ENCODE results near the gene LRMDA.

The LRMDA gene

DNA sequence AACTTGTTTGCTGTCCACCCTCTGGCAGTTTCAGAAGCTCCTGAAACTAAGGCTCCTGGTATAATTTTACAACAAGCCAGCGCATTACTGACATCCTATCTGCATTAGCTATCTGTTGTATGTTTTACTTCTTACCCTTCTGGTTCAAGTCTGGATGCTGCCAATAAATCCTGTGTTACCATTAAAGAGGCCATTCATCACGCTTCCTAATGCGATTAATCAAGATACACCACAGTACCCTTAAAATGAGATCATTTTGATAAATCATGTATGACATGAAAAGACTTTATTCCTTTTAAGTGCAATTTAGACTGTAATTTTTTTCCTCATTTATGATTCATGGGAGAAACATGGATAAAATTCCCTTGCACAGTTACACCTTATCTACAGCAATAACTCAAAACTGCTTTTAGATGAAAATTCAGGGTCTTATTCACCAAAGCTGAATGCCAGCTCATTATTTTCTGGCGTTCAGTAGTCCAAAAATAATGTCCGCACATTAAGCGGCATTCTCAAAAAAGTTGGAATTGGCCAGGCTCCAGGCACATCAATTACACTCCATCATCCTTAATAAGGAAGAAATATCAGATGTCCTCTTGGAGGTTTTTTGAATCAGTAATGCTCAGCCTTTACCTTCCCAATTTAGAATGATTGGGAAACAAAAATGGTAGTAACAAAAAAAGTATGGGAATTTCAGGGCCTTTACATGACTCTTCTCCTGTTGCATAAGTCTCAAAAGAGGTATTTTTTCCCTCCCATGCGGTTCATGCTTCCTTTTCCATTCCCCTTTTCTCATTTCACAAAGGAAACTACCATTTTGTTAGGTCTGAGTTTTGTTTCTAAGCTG, 878.5 kb downstream of the LRMDA start:
- TF ChIP-seq FOXM1 (IDR thresholded peaks at IDR 0.05; ENCODE audit: borderline replicate concordance, low read depth) (no peak), YY1 (IDR thresholded peaks at IDR 0.05; ENCODE audit: low read depth) (no peak), TAF1 (IDR thresholded peaks at IDR 0.05; ENCODE audit: low read depth) (no peak), TCF12 (IDR thresholded peaks at IDR 0.05; ENCODE audit: low read depth) (no peak), NFIC (IDR thresholded peaks at IDR 0.05) (no peak), CEBPB (IDR thresholded peaks at IDR 0.05) (no peak), CREB1 (IDR thresholded peaks at IDR 0.05; ENCODE audit: low read depth) (no peak), EGR1 (IDR thresholded peaks at IDR 0.05) (no peak)
- TF ChIP-seq, protein P1, sequence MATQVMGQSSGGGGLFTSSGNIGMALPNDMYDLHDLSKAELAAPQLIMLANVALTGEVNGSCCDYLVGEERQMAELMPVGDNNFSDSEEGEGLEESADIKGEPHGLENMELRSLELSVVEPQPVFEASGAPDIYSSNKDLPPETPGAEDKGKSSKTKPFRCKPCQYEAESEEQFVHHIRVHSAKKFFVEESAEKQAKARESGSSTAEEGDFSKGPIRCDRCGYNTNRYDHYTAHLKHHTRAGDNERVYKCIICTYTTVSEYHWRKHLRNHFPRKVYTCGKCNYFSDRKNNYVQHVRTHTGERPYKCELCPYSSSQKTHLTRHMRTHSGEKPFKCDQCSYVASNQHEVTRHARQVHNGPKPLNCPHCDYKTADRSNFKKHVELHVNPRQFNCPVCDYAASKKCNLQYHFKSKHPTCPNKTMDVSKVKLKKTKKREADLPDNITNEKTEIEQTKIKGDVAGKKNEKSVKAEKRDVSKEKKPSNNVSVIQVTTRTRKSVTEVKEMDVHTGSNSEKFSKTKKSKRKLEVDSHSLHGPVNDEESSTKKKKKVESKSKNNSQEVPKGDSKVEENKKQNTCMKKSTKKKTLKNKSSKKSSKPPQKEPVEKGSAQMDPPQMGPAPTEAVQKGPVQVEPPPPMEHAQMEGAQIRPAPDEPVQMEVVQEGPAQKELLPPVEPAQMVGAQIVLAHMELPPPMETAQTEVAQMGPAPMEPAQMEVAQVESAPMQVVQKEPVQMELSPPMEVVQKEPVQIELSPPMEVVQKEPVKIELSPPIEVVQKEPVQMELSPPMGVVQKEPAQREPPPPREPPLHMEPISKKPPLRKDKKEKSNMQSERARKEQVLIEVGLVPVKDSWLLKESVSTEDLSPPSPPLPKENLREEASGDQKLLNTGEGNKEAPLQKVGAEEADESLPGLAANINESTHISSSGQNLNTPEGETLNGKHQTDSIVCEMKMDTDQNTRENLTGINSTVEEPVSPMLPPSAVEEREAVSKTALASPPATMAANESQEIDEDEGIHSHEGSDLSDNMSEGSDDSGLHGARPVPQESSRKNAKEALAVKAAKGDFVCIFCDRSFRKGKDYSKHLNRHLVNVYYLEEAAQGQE (IDR thresholded peaks at IDR 0.05; ENCODE audit: low read depth): no peak
- TF ChIP-seq, protein P2, sequence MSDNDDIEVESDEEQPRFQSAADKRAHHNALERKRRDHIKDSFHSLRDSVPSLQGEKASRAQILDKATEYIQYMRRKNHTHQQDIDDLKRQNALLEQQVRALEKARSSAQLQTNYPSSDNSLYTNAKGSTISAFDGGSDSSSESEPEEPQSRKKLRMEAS (IDR thresholded peaks at IDR 0.05): no peak

DNA sequence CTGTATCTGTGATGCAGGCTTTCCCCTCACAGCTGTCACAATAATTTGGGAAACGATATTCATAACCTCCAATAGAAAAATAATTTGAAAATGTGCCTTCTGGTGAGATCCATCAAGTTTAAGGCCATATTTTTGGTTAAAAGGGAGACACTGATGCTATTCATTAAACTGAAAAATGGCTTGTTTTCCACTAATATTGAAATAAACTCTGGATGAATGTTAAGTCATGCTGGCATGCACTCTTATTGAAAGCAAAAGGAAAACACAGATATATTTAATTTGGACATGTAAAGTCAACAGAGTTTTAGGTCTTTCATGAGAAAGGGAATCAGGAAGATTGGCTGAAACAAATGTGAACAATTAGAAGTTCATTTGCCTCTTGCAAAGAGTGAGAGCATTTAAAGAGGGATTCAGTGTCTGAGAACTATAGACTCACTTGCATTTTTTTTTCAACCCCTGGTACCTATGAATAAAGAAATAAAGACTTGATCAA, 879.2 kb downstream of the LRMDA start:
- TF ChIP-seq TEAD4 (IDR thresholded peaks at IDR 0.05) (no peak), EP300 (IDR thresholded peaks at IDR 0.05; ENCODE audit: borderline replicate concordance) (no peak), CREB1 (IDR thresholded peaks at IDR 0.05; ENCODE audit: low read depth) (no peak), TAF1 (IDR thresholded peaks at IDR 0.05; ENCODE audit: low read depth) (no peak), TCF12 (IDR thresholded peaks at IDR 0.05; ENCODE audit: low read depth) (no peak), NFIC (IDR thresholded peaks at IDR 0.05) (no peak), RAD21 (IDR thresholded peaks at IDR 0.05; ENCODE audit: low read depth) (no peak), YY1 (IDR thresholded peaks at IDR 0.05; ENCODE audit: low read depth) (no peak), FOXM1 (IDR thresholded peaks at IDR 0.05; ENCODE audit: borderline replicate concordance, low read depth) (no peak), CEBPB (IDR thresholded peaks at IDR 0.05) (no peak), EGR1 (IDR thresholded peaks at IDR 0.05) (no peak), ZBTB7A (IDR thresholded peaks at IDR 0.05; ENCODE audit: low read depth) (no peak)
- TF ChIP-seq, protein P3, sequence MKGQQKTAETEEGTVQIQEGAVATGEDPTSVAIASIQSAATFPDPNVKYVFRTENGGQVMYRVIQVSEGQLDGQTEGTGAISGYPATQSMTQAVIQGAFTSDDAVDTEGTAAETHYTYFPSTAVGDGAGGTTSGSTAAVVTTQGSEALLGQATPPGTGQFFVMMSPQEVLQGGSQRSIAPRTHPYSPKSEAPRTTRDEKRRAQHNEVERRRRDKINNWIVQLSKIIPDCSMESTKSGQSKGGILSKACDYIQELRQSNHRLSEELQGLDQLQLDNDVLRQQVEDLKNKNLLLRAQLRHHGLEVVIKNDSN (IDR thresholded peaks at IDR 0.05): no peak
- TF ChIP-seq, protein P1 (IDR thresholded peaks at IDR 0.05; ENCODE audit: low read depth): no peak
- TF ChIP-seq, protein P2 (IDR thresholded peaks at IDR 0.05): no peak

DNA sequence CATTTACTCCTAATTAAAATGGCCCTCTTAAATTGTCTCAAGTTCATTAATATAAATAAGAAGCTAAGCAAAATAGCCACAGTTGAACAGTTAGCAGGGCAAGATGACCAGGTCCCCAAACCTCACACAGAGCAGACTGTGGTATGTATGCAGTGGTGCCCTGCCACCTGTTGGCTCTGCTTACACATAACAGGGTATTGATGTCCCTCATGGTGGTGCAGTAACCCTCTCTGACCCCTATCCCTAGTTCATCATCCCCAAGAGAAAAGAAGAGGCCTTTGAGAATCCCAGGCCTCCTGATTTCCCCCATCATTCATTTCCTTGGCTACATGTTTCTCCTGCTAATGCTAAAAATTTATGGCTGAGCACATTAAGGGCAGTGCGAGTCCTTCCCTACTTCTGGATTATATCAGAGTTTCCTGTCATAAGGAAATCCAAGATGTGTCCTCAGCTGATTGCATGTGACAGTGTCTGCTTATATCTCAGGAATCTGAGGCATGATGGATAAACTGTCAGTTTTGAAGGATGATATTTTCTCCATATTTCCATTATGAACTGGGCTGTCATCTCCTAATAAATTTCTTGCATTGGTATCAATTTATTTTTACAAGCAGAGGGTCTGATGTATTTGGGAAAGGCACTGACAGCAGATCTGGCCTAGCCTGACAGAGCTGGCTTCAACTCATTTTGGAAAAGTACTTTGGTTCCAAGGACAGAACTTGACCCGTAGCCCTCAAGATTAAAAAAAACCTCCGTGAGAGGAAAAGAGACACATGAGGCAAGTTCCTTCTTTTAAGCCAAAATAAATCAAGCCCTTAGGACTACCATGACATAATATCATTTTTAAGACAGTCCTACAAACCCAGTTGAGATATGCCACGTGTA, 880.6 kb downstream of the LRMDA start:
- no peak for TF ChIP-seq RAD21 (IDR thresholded peaks at IDR 0.05; ENCODE audit: low read depth)

DNA sequence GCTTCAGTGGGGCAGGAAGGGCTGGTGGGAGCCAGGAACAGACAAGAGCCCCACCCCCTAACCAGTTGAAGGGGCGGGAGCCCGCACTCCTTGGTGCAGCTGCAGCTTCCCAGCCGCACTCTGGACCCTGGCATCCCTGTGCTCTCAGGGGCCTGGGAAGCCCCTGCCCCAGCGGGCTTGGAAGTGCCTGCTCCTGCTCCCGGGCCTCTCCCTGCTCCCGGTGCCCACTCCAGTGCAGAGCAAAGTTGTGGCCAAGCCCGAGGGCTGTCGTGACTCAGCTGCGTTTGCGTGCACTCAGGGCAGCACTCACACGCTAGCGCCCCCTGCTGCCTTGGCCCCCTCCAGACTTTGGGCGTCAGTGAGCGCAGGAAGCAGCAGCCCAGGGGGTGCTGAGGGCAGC, 883.8 kb downstream of the LRMDA start:
- TF ChIP-seq YY1 (IDR thresholded peaks at IDR 0.05; ENCODE audit: low read depth) (no peak), ZBTB7A (IDR thresholded peaks at IDR 0.05; ENCODE audit: low read depth) (no peak), TAF1 (IDR thresholded peaks at IDR 0.05; ENCODE audit: low read depth) (no peak)

DNA sequence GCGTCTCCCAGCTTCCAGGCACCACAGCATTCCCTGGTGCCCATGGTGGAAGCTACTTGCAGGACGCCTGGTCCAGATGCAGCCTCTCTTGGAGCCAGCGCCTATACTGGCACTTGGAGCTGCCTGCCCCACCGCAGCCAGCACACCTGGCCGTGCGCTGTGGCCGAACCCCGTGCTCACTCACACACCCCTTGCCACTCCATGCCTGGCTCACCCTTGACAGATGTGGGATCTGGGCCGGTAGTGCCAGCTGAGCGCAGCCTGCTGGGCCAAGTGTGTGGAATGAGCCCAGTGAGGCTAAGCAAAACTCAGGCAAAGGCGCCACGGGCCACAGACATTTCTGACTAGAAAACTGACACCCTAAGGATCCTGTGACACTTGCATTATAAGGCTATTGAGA, 884.8 kb downstream of the LRMDA start:
- no peak for TF ChIP-seq TCF12 (IDR thresholded peaks at IDR 0.05; ENCODE audit: low read depth)
- no peak for TF ChIP-seq NFIC (IDR thresholded peaks at IDR 0.05)
- TF ChIP-seq, protein P2 (IDR thresholded peaks at IDR 0.05): no peak
- no peak for TF ChIP-seq RAD21 (IDR thresholded peaks at IDR 0.05; ENCODE audit: low read depth)
- no peak for TF ChIP-seq CEBPB (IDR thresholded peaks at IDR 0.05)
- TF ChIP-seq, protein P3 (IDR thresholded peaks at IDR 0.05): no peak
- TF ChIP-seq, protein P1 (IDR thresholded peaks at IDR 0.05; ENCODE audit: low read depth): no peak
- TF ChIP-seq EGR1 (IDR thresholded peaks at IDR 0.05): no peak
- TF ChIP-seq ZBTB7A (IDR thresholded peaks at IDR 0.05; ENCODE audit: low read depth): no peak
- TF ChIP-seq FOXM1 (IDR thresholded peaks at IDR 0.05; ENCODE audit: borderline replicate concordance, low read depth): no peak
- no peak for TF ChIP-seq TEAD4 (IDR thresholded peaks at IDR 0.05)
- no peak for TF ChIP-seq YY1 (IDR thresholded peaks at IDR 0.05; ENCODE audit: low read depth)
- TF ChIP-seq TAF1 (IDR thresholded peaks at IDR 0.05; ENCODE audit: low read depth): no peak
- no peak for TF ChIP-seq EP300 (IDR thresholded peaks at IDR 0.05; ENCODE audit: borderline replicate concordance)
- TF ChIP-seq CREB1 (IDR thresholded peaks at IDR 0.05; ENCODE audit: low read depth): no peak

All from Ishikawa (cell line).